22Rv1 (cell line): ENCODE results near the gene DDX41.

Experiments
- ZFX ChIP-seq: fragments of 450-650 bp; IDR thresholded peaks from 2 replicates; pipeline ENCODE4 v1.6.1; 2017; ENCODE audit warnings: antibody characterized with exemption, borderline replicate concordance
- TF ChIP-seq, protein P1 (sequence below): fragments of 450-650 bp; IDR thresholded peaks from 2 replicates; pipeline ENCODE4 v1.5.1; 2017; ENCODE audit warnings: mild to moderate bottlenecking

DNA sequence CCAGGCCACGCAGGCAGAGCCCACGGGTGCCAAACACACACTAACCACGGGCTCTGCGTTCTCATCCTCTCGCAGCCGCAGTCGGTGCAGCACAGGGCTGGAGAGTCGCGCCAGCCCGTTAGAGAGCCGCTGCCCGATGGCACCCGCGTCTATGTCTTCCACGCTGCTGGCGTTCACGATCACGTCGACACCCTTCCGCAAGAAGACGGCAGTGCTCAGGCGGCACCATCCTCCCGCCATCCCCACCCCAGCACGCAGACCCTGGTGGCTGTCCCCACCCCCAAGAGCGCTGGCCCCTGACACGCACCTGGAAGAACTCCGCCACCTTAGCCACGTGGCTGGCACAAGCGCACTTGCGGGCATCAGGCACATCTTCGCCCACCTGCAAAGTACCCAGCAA is 49.3 kb downstream of the DDX41 start:
- TF ChIP-seq, protein P1, sequence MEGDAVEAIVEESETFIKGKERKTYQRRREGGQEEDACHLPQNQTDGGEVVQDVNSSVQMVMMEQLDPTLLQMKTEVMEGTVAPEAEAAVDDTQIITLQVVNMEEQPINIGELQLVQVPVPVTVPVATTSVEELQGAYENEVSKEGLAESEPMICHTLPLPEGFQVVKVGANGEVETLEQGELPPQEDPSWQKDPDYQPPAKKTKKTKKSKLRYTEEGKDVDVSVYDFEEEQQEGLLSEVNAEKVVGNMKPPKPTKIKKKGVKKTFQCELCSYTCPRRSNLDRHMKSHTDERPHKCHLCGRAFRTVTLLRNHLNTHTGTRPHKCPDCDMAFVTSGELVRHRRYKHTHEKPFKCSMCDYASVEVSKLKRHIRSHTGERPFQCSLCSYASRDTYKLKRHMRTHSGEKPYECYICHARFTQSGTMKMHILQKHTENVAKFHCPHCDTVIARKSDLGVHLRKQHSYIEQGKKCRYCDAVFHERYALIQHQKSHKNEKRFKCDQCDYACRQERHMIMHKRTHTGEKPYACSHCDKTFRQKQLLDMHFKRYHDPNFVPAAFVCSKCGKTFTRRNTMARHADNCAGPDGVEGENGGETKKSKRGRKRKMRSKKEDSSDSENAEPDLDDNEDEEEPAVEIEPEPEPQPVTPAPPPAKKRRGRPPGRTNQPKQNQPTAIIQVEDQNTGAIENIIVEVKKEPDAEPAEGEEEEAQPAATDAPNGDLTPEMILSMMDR: no peak
- no peak for TF ChIP-seq ZFX
